ENCODE measurements around the gene HLCS. TPM values are rescaled to one million over a fixed set of nuclear protein-coding genes. Genes with fewer than 3 reads are reported as not detected.

Gene HLCS
- total and polyA plus RNA-seq, 2 donors (not counting 3 experiments of a cell fraction or from before 2014, with no cell fraction given), result 6.7 to 17.2 TPM

DNA sequence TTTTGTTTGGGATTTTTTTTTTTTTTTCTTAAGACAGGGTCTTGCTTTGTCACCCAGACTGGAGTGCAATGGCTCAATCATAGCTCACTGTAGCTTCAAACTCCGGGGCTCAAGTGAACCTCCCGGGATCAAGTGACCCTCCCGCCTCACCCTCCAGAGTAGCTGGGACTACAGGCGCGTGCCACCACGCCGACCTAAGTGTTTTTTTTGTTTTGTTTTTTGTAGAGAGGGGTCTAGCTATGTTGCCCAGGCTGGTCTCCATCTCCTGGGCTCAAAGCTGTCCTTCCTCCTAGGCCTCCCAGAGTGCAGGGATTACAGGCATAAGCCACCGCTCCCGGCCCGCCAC is 776 bp downstream of the HLCS start:
- Histone ChIP-seq H3K4me2 (ENCODE audit: insufficient read depth, low read length) (peak overlapping the region; percentile 11), H3K4me3 (replicated peaks in 1 of 3; ENCODE audit: insufficient read depth in 1 of 3, low read depth in 1 of 3, low read length in 3 of 3) (peak overlapping the region; percentile 6 to 57 (median 28)), H2AFZ (ENCODE audit: low read depth, low read length) (peak overlapping the region; percentile 53), H4K20me1 (replicated peaks; ENCODE audit: control insufficient read depth, extremely low read depth, insufficient read depth, low read length) (no peaks in the 10 kb centered on the region), H3K9me3 (replicated peaks; ENCODE audit: control insufficient read depth, insufficient read depth, low read length) (no peaks in the 10 kb centered on the region), H3K79me2 (ENCODE audit: control insufficient read depth, insufficient read depth, low read length) (no peaks in the 10 kb centered on the region), H3K9ac (replicated peaks; ENCODE audit: extremely low read depth, insufficient read depth, low read length) (peak overlapping the region; percentile 67), H3K27ac (ENCODE audit: insufficient read depth, low read depth, low read length) (peak overlapping the region; percentile 37), H3K27me3 (ENCODE audit: control insufficient read depth in 2 of 2, insufficient read depth in 2 of 2, low read length in 2 of 2) (no peaks in the 10 kb centered on the region), H3K4me1 (ENCODE audit: control insufficient read depth, extremely low read depth, insufficient read depth, low read length) (peaks cover 9% of the 10 kb centered on the region), H3K36me3 (ENCODE audit: control insufficient read depth in 2 of 2, extremely low read depth in 1 of 2, insufficient read depth in 2 of 2, low read length in 2 of 2) (no peaks in the 10 kb centered on the region), H3K9me1 (replicated peaks; ENCODE audit: control insufficient read depth, extremely low read depth, insufficient read depth, low read length) (no peaks in the 10 kb centered on the region)
- intact Hi-C loops (cut with micrococcal nuclease) (no loop called here), dilution Hi-C loops (cut with MboI; ENCODE audit: extremely low pct_ligation_motif_present, low sequenced_read_pairs) (no loop called here)
- DNase-seq (ENCODE audit: low read depth, low spot score), result no peak
- POLR2A ChIA-PET, result interaction anchor here (0.6 to 0.7 kb wide), 2 partner anchors 21 to 23 kb away, joined by 3 to 4 read pairs; no protein-coding TSS in a partner anchor
- peak; percentile 64 for FAIRE-seq
- CTCF ChIA-PET, result interaction anchor here (1.0 to 4.9 kb wide), 6 partner anchors 11 to 27 kb away, joined by 3 to 39 read pairs (median 10); no protein-coding TSS in a partner anchor
- no TSS peak for BruUV-seq (replicated peaks)
- TF ChIP-seq FOS (IDR thresholded peaks at IDR 0.05; ENCODE audit: borderline replicate concordance, insufficient read depth, low read length) (no peak), POLR2A (IDR thresholded peaks at IDR 0.05; ENCODE audit: low read depth, low read length) (no peak), JUN (IDR thresholded peaks at IDR 0.05; ENCODE audit: borderline replicate concordance, insufficient read depth, insufficient read length, low read depth) (no peak), EZH2 (IDR thresholded peaks at IDR 0.05; ENCODE audit: borderline replicate concordance, low read depth, low read length, severe bottlenecking) (no peak), MYC (IDR thresholded peaks at IDR 0.05; ENCODE audit: low read depth, low read length) (no peak), GATA2 (IDR thresholded peaks at IDR 0.05; ENCODE audit: insufficient read depth, insufficient read length, low read depth, low read length) (no peak), POLR2AphosphoS5 (IDR thresholded peaks at IDR 0.05; ENCODE audit: insufficient read depth, low read depth, low read length) (no peak)
- TF ChIP-seq, protein P1, sequence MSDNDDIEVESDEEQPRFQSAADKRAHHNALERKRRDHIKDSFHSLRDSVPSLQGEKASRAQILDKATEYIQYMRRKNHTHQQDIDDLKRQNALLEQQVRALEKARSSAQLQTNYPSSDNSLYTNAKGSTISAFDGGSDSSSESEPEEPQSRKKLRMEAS (IDR thresholded peaks at IDR 0.05; ENCODE audit: insufficient read depth, insufficient read length), result no peak
- TF ChIP-seq, protein P2, sequence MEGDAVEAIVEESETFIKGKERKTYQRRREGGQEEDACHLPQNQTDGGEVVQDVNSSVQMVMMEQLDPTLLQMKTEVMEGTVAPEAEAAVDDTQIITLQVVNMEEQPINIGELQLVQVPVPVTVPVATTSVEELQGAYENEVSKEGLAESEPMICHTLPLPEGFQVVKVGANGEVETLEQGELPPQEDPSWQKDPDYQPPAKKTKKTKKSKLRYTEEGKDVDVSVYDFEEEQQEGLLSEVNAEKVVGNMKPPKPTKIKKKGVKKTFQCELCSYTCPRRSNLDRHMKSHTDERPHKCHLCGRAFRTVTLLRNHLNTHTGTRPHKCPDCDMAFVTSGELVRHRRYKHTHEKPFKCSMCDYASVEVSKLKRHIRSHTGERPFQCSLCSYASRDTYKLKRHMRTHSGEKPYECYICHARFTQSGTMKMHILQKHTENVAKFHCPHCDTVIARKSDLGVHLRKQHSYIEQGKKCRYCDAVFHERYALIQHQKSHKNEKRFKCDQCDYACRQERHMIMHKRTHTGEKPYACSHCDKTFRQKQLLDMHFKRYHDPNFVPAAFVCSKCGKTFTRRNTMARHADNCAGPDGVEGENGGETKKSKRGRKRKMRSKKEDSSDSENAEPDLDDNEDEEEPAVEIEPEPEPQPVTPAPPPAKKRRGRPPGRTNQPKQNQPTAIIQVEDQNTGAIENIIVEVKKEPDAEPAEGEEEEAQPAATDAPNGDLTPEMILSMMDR (IDR thresholded peaks at IDR 0.05; ENCODE audit: extremely low read depth in 1 of 2, insufficient read depth in 1 of 2, low read depth in 1 of 2, low read length in 2 of 2), result no peak

Data from endothelial cell of umbilical vein (primary cell).